Spleen (tissue), 11 donors: ENCODE results near the gene COX6A1. TPM values are rescaled to one million over a fixed set of nuclear protein-coding genes. Genes with fewer than 3 reads are reported as not detected.

Source experiments
- DNase-seq: peaks from one replicate; pipeline ENCODE4 v3.0.0-alpha.2; 2020
- H3K27ac ChIP-seq, 8 donors: fragments of 200-600 bp; sonication (generic) in 7 of 8; 1 replicate in 4 of 8; 2 replicates in 4 of 8; pipeline versions ENCODE4 v1.5.0 to v1.8.0; 2016 to 2021; ENCODE audit warnings: inconsistent platforms in 4 of 8, mild to moderate bottlenecking in 4 of 8, moderate library complexity in 1 of 8
- H3K27me3 ChIP-seq, 7 donors: fragments of 200-600 bp; sonication (generic) in 6 of 7; replicated peaks in 1 of 7; 1 replicate in 4 of 7; 2 replicates in 3 of 7; pipeline versions ENCODE4 v1.5.0 to v1.8.0; 2016 to 2021; ENCODE audit warnings: inconsistent platforms in 3 of 7, mild to moderate bottlenecking in 1 of 7
- H3K36me3 ChIP-seq, 6 donors: fragments of 200-600 bp; sonication (generic) in 5 of 6; 1 replicate in 4 of 6; 2 replicates in 2 of 6; pipeline versions ENCODE4 v1.5.0 to v1.8.0; 2016 to 2021; ENCODE audit warnings: inconsistent platforms in 2 of 6
- H3K4me1 ChIP-seq, 6 donors: fragments of 200-600 bp; sonication (generic) in 5 of 6; 1 replicate in 3 of 6; 2 replicates in 3 of 6; pipeline versions ENCODE4 v1.5.0 to v1.8.0; 2016 to 2021; ENCODE audit warnings: inconsistent platforms in 3 of 6
- H3K4me3 ChIP-seq, 8 donors: fragments of 200-600 bp; sonication (generic) in 7 of 8; 1 replicate in 4 of 8; 2 replicates in 4 of 8; pipeline versions ENCODE4 v1.5.0 to v1.8.0; 2016 to 2021; ENCODE audit warnings: inconsistent platforms in 4 of 8, mild to moderate bottlenecking in 4 of 8, moderate library complexity in 2 of 8
- H3K9me3 ChIP-seq, 8 donors: fragments of 200-600 bp; sonication (generic) in 7 of 8; 1 replicate in 4 of 8; 2 replicates in 4 of 8; pipeline versions ENCODE4 v1.5.0 to v1.8.0; 2016 to 2021; ENCODE audit warnings: inconsistent platforms in 4 of 8
- CTCF ChIP-seq, 11 experiments: fragments of 200-600 bp in 7 of 11; fragments of 450-650 bp in 4 of 11; sonication (generic) in 4 of 11; IDR thresholded peaks in 8 of 11; conservative IDR thresholded peaks in 3 of 11; 1 replicate in 7 of 11; 2 replicates in 4 of 11; pipeline versions ENCODE4 v1.4.0 to v1.8.0; 2016 to 2021; ENCODE audit warnings: antibody characterized with exemption in 11 of 11, inconsistent platforms in 4 of 11, mild to moderate bottlenecking in 1 of 11
- POLR2A ChIP-seq, 3 donors: fragments of 450-650 bp; IDR thresholded peaks; one replicate each; pipeline ENCODE4 v1.5.1; 2017; ENCODE audit warnings: antibody characterized with exemption in 3 of 3, mild to moderate bottlenecking in 1 of 3
- POLR2AphosphoS5 ChIP-seq, 3 donors: sonication (generic); formaldehyde crosslinking; IDR thresholded peaks; one replicate each; pipeline ENCODE4 v1.5.1; 2017; ENCODE audit warnings: antibody characterized with exemption in 3 of 3
- WGBS, 5 donors: extraction: QIAGEN DNeasy Blood & Tissue Kit in 3 of 5; methylation state at CpG; one replicate each; pipeline versions ENCODE4 v1.1.5 to v1.1.7; 2013 to 2018; 5-methylcytosine and 5-hydroxymethylcytosine counted together
- intact Hi-C: fragments of 100-400 bp; cut with DNase I; formaldehyde crosslinking; loops from one replicate; pipeline ENCODE4 v1.15.0; 2023; ENCODE audit warnings: low total_unique reads
- polyA plus RNA-seq, 3 donors: library from polyadenylated mRNA; stranded (reverse); fragments of 200-250 nt; gene quantifications; one replicate each; pipeline ENCODE4 v1.2.1, GENCODE V29; 2013
- total RNA-seq, 7 donors: library from RNA; depleted of rRNA in 3 of 7; stranded (reverse); fragments of >200 nt in 3 of 7; fragmentation: NEBNext Ultra II Directional in 4 of 7; extraction: Animal tissue kit (Norgen Biotek cat#: 25700) in 4 of 7; gene quantifications; one replicate each; pipeline versions ENCODE4 v1.1.0 to v1.2.1, GENCODE V29; 2016 to 2021
- donor health status: healthy with polysubstance abuse.
- donor health status: DM: no; HTN: no; CAD: no; lungs with moderate emphysema.
- donor health status: DM: no; HTN: no; CAD: no.
- donor health status: Bipolar disorder and iron deficiency.
- donor health status: healthy.
- donor health status: DM: no; HTN: no; CAD: no.
- donor health status: DM: yes; HTN: yes; CAD: no.

COX6A1 gene
- total and polyA plus RNA-seq, 10 donors: 182 to 551 (median 390) TPM

GRCh38 chr12:120480211-120480610 lies 42.3 kb downstream of the COX6A1 start:
- Histone ChIP-seq H3K27ac (peak overlapping the region in 6 of 8 donors; percentile 5 to 72 (median 54)), H3K4me3 (no peak overlapping the region), H3K9me3 (no peaks in the 10 kb centered on the region), H3K4me1 (peaks cover 0 to 32% (median 3%) of the 10 kb centered on the region in 6 donors), H3K27me3 (no peaks in the 10 kb centered on the region), H3K36me3 (peaks cover 0 to 10% (median 0%) of the 10 kb centered on the region in 6 donors)
- TF ChIP-seq CTCF (IDR thresholded peaks at IDR 0.05 in 8 of 11, conservative IDR thresholded peaks at IDR 0.05 in 3 of 11): no peak
- no peak for TF ChIP-seq POLR2AphosphoS5 (IDR thresholded peaks at IDR 0.05)
- no peak for TF ChIP-seq POLR2A (IDR thresholded peaks at IDR 0.05)
- 76 to 85% (median 83%) methylated on average over 1 of the region's 1 CpG for WGBS, 5 donors
- intact Hi-C loops: no loop called here
- DNase-seq: no peak

- TF ChIP-seq CTCF (IDR thresholded peaks at IDR 0.05 in 8 of 11, conservative IDR thresholded peaks at IDR 0.05 in 3 of 11) (no peak), POLR2A (IDR thresholded peaks at IDR 0.05) (no peak), POLR2AphosphoS5 (IDR thresholded peaks at IDR 0.05) (no peak)
- 86 to 95% (median 91%) methylated on average over 9 of the region's 9 CpGs for WGBS, 5 donors
- Histone ChIP-seq H3K9me3 (no peaks in the 10 kb centered on the region), H3K27me3 (no peaks in the 10 kb centered on the region), H3K36me3 (peaks cover 0 to 10% (median 0%) of the 10 kb centered on the region in 6 donors), H3K27ac (peak overlapping the region in 5 of 8 donors; percentile 22 to 72 (median 62)), H3K4me3 (no peak overlapping the region), H3K4me1 (peaks cover 0 to 26% (median under 1%) of the 10 kb centered on the region in 6 donors)
- no peak for DNase-seq
- intact Hi-C loops: no loop called here
These were observed 43.3 kb downstream of the COX6A1 start for GRCh38 chr12:120481022-120481767.

GRCh38 chr12:120483621-120484020 lies 45.7 kb downstream of the COX6A1 start:
- H3K27ac ChIP-seq: no peak overlapping the region
- H3K9me3 ChIP-seq: no peaks in the 10 kb centered on the region
- H3K36me3 ChIP-seq: peaks cover 0 to 10% (median 0%) of the 10 kb centered on the region in 6 donors
- TF ChIP-seq POLR2A (IDR thresholded peaks at IDR 0.05): no peak
- no peak for TF ChIP-seq CTCF (IDR thresholded peaks at IDR 0.05 in 8 of 11, conservative IDR thresholded peaks at IDR 0.05 in 3 of 11)
- no peak for TF ChIP-seq POLR2AphosphoS5 (IDR thresholded peaks at IDR 0.05)
- no peak overlapping the region for H3K4me3 ChIP-seq
- H3K4me1 ChIP-seq: peaks cover 0 to 21% (median 0%) of the 10 kb centered on the region in 6 donors
- DNase-seq: no peak
- H3K27me3 ChIP-seq: no peaks in the 10 kb centered on the region
- intact Hi-C loops: no loop called here
- WGBS, 5 donors: 96 to 100% (median 97%) methylated on average over 1 of the region's 1 CpG
